HepG2 (cell line): ENCODE measurements around the gene NDUFS2. TPM values are rescaled to one million over a fixed set of nuclear protein-coding genes. Genes with fewer than 3 reads are reported as not detected.

Experiments
- ATAC-seq: fragments of 200-7000 bp; cut with Tn5 transposase; 3 replicates; pipeline ENCODE4 v1.9.1; 2020; ENCODE audit warnings: mild to moderate bottlenecking, moderate library complexity
- BruUV-seq: library from RNA; stranded (reverse); fragments of 400-500 nt; replicated peaks from 2 replicates; lab custom pipeline; 2021; lab: Mats Ljungman, UMichigan
- CTCF ChIA-PET: fragments of 300-600 bp; formaldehyde crosslinking; extraction: SDS; loops from one replicate; lab custom pipeline; 2021; ENCODE audit warnings: low total read pairs, inconsistent platforms, low intra/inter-chr PET ratio; lab: Yijun Ruan, JAX
- POLR2A ChIA-PET: fragments of 350-600 bp; sonication (Branson Sonifier 250); formaldehyde crosslinking; loops from one replicate; lab custom pipeline; 2020; ENCODE audit warnings: antibody characterized with exemption, inconsistent platforms; lab: Yijun Ruan, JAX
- DNase-seq: peaks from one replicate; pipeline ENCODE4 v3.0.0-alpha.2; 2015; ENCODE audit warnings: low spot score
- FAIRE-seq: peaks from 3 replicates; lab custom pipeline; 2011; peaks lifted over from hg19 to GRCh38; lab: Jason Lieb, UNC
- H2AFZ ChIP-seq: one replicate; pipeline ENCODE4 v1.6.1; 2011; ENCODE audit warnings: low read length, inconsistent platforms
- H3K27ac ChIP-seq: fragments of 300-600 bp; 3 replicates; pipeline ENCODE4 v1.8.0; 2011; ENCODE audit warnings: mixed run types, mild to moderate bottlenecking, mixed read lengths, low read length, inconsistent platforms; ENCODE audit not compliant: insufficient read depth; ENCODE audit errors: extremely low read length
- H3K27me3 ChIP-seq, 2 experiments: fragments of 200-600 bp in 1 of 2; 2 replicates in 1 of 2; 3 replicates in 1 of 2; pipeline versions ENCODE4 v1.6.0 to v1.8.0; 2011; ENCODE audit warnings: low read length in 2 of 2, mild to moderate bottlenecking in 2 of 2, moderate library complexity in 2 of 2, inconsistent platforms in 1 of 2; ENCODE audit not compliant: insufficient read depth in 2 of 2, control insufficient read depth in 1 of 2
- H3K36me3 ChIP-seq, 2 experiments: fragments of 200-600 bp in 1 of 2; replicated peaks in 1 of 2; 2 replicates in 1 of 2; 3 replicates in 1 of 2; pipeline versions ENCODE4 v1.5.1 to v1.8.0; 2011; ENCODE audit warnings: low read length in 2 of 2, inconsistent platforms in 1 of 2; ENCODE audit not compliant: insufficient read depth in 2 of 2, control insufficient read depth in 1 of 2
- H3K4me1 ChIP-seq: 2 replicates; pipeline ENCODE4 v1.5.1; 2012; ENCODE audit warnings: low read length, inconsistent platforms; ENCODE audit not compliant: insufficient read depth
- H3K4me2 ChIP-seq: 2 replicates; pipeline ENCODE4 v1.6.0; 2011; ENCODE audit warnings: low read depth, low read length, inconsistent platforms
- H3K4me3 ChIP-seq, 3 experiments: fragments of 200-600 bp in 1 of 3; sonication (generic), shearing (Covaris generic) in 1 of 3; replicated peaks in 1 of 3; 2 replicates each; pipeline ENCODE4 v1.5.1; 2011 to 2016; ENCODE audit warnings: low read length in 3 of 3, inconsistent platforms in 2 of 3, low read depth in 2 of 3, mild to moderate bottlenecking in 2 of 3, control low read depth in 1 of 3, mixed read lengths in 1 of 3; ENCODE audit not compliant: insufficient read depth in 1 of 3
- H3K79me2 ChIP-seq: one replicate; pipeline ENCODE4 v1.6.1; 2011; ENCODE audit warnings: low read length, inconsistent platforms; ENCODE audit not compliant: insufficient read depth
- H3K9ac ChIP-seq: 2 replicates; pipeline ENCODE4 v1.6.0; 2011; ENCODE audit warnings: mild to moderate bottlenecking, low read depth, low read length, inconsistent platforms; ENCODE audit not compliant: insufficient read depth
- H3K9me3 ChIP-seq: 2 replicates; pipeline ENCODE4 v1.5.1; 2012; ENCODE audit warnings: mild to moderate bottlenecking, low read length
- H4K20me1 ChIP-seq: 2 replicates; pipeline ENCODE4 v1.6.0; 2011; ENCODE audit warnings: inconsistent platforms, mild to moderate bottlenecking, low read length, moderate library complexity; ENCODE audit not compliant: insufficient read depth
- ATAD3A ChIP-seq: sonication (generic); formaldehyde crosslinking; IDR thresholded peaks from 2 replicates; pipeline ENCODE4 v1.4.0; 2020; ENCODE audit warnings: missing genetic modification reagents
- BORCS8-MEF2B ChIP-seq: sonication (generic); formaldehyde crosslinking; IDR thresholded peaks from 2 replicates; pipeline ENCODE4 v1.8.0; 2022; ENCODE audit warnings: mild to moderate bottlenecking, missing genetic modification reagents
- EZH2 ChIP-seq: conservative IDR thresholded peaks from 2 replicates; pipeline ENCODE4 v1.6.1; 2012; ENCODE audit warnings: mild to moderate bottlenecking, low read depth, low read length, moderate library complexity
- FOSL2 ChIP-seq: sonication (generic); formaldehyde crosslinking; IDR thresholded peaks from 2 replicates; pipeline ENCODE4 v1.4.0; 2020; ENCODE audit warnings: missing genetic modification reagents
- FOXA3 ChIP-seq: IDR thresholded peaks from 2 replicates; pipeline ENCODE4 v1.6.1; 2016; ENCODE audit warnings: missing genetic modification reagents, missing compliant biosample characterization
- HNF4A ChIP-seq: sonication (generic); formaldehyde crosslinking; IDR thresholded peaks from 2 replicates; pipeline ENCODE4 v1.4.0; 2020; ENCODE audit warnings: missing genetic modification reagents
- HOXA5 ChIP-seq: sonication (generic); formaldehyde crosslinking; IDR thresholded peaks from 2 replicates; pipeline ENCODE4 v1.4.0; 2020; ENCODE audit warnings: missing genetic modification reagents
- KLF6 ChIP-seq: IDR thresholded peaks from 2 replicates; pipeline ENCODE4 v1.8.0; 2016; ENCODE audit warnings: missing biosample characterization, missing genetic modification reagents
- MED13 ChIP-seq: sonication (generic); formaldehyde crosslinking; IDR thresholded peaks from 2 replicates; pipeline ENCODE4 v1.5.0; 2020; ENCODE audit warnings: missing genetic modification reagents
- MEF2D ChIP-seq: sonication (generic); formaldehyde crosslinking; IDR thresholded peaks from 2 replicates; pipeline ENCODE4 v1.5.1; 2020; ENCODE audit warnings: mild to moderate bottlenecking, missing genetic modification reagents
- MYNN ChIP-seq: sonication (generic); formaldehyde crosslinking; IDR thresholded peaks from 2 replicates; pipeline ENCODE4 v1.4.0; 2020; ENCODE audit warnings: mild to moderate bottlenecking, low read depth, missing genetic modification reagents
- NFATC3 ChIP-seq: sonication (generic); formaldehyde crosslinking; IDR thresholded peaks from 2 replicates; pipeline ENCODE4 v1.5.1; 2020; ENCODE audit warnings: mild to moderate bottlenecking, missing genetic modification reagents
- NONO ChIP-seq, 2 experiments: fragments of 450-650 bp in 1 of 2; sonication (generic) in 1 of 2; formaldehyde crosslinking in 1 of 2; IDR thresholded peaks in 1 of 2; conservative IDR thresholded peaks in 1 of 2; 2 replicates each; pipeline versions ENCODE4 v1.6.1 to v1.8.0; 2017 to 2022; ENCODE audit warnings: mild to moderate bottlenecking in 1 of 2, missing genetic modification reagents in 1 of 2, moderate library complexity in 1 of 2
- ONECUT2 ChIP-seq: sonication (generic); formaldehyde crosslinking; IDR thresholded peaks from 2 replicates; pipeline ENCODE4 v1.4.0; 2020; ENCODE audit warnings: missing genetic modification reagents
- TP53 ChIP-seq: sonication (generic); formaldehyde crosslinking; conservative IDR thresholded peaks from 2 replicates; pipeline ENCODE4 v1.4.0; 2020; ENCODE audit warnings: missing genetic modification reagents
- ZBTB38 ChIP-seq: sonication (generic); formaldehyde crosslinking; IDR thresholded peaks from 2 replicates; pipeline ENCODE4 v1.5.1; 2020; ENCODE audit warnings: mild to moderate bottlenecking, missing genetic modification reagents
- ZNF570 ChIP-seq: sonication (generic); formaldehyde crosslinking; IDR thresholded peaks from 2 replicates; pipeline ENCODE4 v1.4.0; 2020; ENCODE audit warnings: mild to moderate bottlenecking, missing genetic modification reagents, borderline replicate concordance
- ZNF773 ChIP-seq: sonication (generic); formaldehyde crosslinking; IDR thresholded peaks from 2 replicates; pipeline ENCODE4 v1.4.0; 2020; ENCODE audit warnings: missing genetic modification reagents, borderline replicate concordance
- ZNF850 ChIP-seq: sonication (generic); formaldehyde crosslinking; conservative IDR thresholded peaks from 2 replicates; pipeline ENCODE4 v1.9.0; 2021; ENCODE audit warnings: mild to moderate bottlenecking, missing genetic modification reagents
- WGBS: methylation state at CpG from one replicate; pipeline ENCODE4 v1.1.6; 2017; ENCODE audit warnings: low lambda C conversion rate; 5-methylcytosine and 5-hydroxymethylcytosine counted together
- in situ Hi-C: cut with HindIII; loops from 2 replicates; pipeline ENCODE4 v1.10.0; 2017; ENCODE audit warnings: low pct_unique_long_range_greater_than_20kb; ENCODE audit not compliant: extremely low pct_ligation_motif_present
- intact Hi-C: fragments of 100-400 bp; cut with micrococcal nuclease; formaldehyde crosslinking; loops from one replicate; pipeline ENCODE4 v1.10.0; 2022; ENCODE audit not compliant: unreplicated experiment
- polyA plus RNA-seq, 8 experiments: library from polyadenylated mRNA; depleted of rRNA in 3 of 8; stranded (reverse) in 7 of 8; unstranded in 1 of 8; fragments of >200 nt; fragmentation: Illumina TruSeq in 4 of 8; extraction: Trizol in 4 of 8; gene quantifications; 2 replicates each; pipeline versions ENCODE4 v1.2.1 to v1.2.3, GENCODE V29; 2011 to 2016; ENCODE audit warnings: low read depth in 4 of 8, missing spikeins in 1 of 8, mixed read lengths in 1 of 8; ENCODE audit not compliant: insufficient read depth in 1 of 8
- total RNA-seq, 5 experiments: library from RNA; depleted of rRNA; stranded (reverse); fragments of >200 nt; fragmentation: Illumina TruSeq; extraction: Trizol; gene quantifications; 2 replicates each; pipeline ENCODE4 v1.2.3, GENCODE V29; 2016; ENCODE audit warnings: low read depth in 1 of 5
- TF ChIP-seq, protein P1 (sequence below): sonication (generic); formaldehyde crosslinking; IDR thresholded peaks from 2 replicates; pipeline ENCODE4 v1.9.0; 2022; ENCODE audit warnings: low read depth, missing genetic modification reagents

NDUFS2 gene
- total and polyA plus RNA-seq, 2 of the 13 experiments (the other 11 are each of a cell fraction or from before 2014, with no cell fraction given): 89.9 to 118 TPM

DNA sequence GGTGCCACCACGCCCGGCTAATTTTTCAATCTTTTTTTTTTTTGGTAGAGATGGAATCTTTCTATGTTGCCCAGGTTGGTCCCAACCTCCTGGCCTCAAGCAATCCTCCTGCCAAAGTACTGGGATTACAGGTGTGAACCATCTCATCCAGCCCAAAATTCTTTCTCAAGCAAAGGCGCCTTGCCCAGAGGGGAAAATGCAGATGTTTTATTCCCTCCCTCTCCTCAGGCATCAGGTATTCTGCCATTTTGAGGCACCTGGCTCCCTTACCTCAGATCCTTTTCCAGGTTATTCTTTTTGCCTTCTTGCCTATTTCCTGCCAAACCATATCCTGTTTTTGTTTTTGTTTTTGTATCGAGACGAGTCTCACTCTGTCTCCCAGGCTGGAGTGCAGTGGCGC, 13.8 kb upstream of the NDUFS2 start:
- H3K4me3 ChIP-seq: no peak overlapping the region
- WGBS: 74% methylated on average over 6 of the region's 6 CpGs
- ChIA-PET CTCF (no interaction called here), POLR2A (no interaction called here)
- peaks cover 19% of the 10 kb centered on the region for H3K4me1 ChIP-seq
- no peaks in the 10 kb centered on the region for H4K20me1 ChIP-seq
- H3K9me3 ChIP-seq: no peaks in the 10 kb centered on the region
- no peak for ATAC-seq
- BruUV-seq: no TSS peak
- in situ Hi-C loops (no loop called here), intact Hi-C loops (no loop called here)
- TF ChIP-seq ZNF850 (no peak), HOXA5 (no peak), ZBTB38 (CRISPR knock-in tag) (no peak)
- no peaks in the 10 kb centered on the region; a peak in 1 of 5 replicates for H3K36me3 ChIP-seq
- no peaks in the 10 kb centered on the region for H3K79me2 ChIP-seq
- H3K9ac ChIP-seq: no peak overlapping the region
- H2AFZ ChIP-seq: no peak overlapping the region
- no peaks in the 10 kb centered on the region for H3K27me3 ChIP-seq
- FAIRE-seq: no peak
- no peak for DNase-seq
- no peak overlapping the region for H3K4me2 ChIP-seq
- no peak overlapping the region for H3K27ac ChIP-seq

DNA sequence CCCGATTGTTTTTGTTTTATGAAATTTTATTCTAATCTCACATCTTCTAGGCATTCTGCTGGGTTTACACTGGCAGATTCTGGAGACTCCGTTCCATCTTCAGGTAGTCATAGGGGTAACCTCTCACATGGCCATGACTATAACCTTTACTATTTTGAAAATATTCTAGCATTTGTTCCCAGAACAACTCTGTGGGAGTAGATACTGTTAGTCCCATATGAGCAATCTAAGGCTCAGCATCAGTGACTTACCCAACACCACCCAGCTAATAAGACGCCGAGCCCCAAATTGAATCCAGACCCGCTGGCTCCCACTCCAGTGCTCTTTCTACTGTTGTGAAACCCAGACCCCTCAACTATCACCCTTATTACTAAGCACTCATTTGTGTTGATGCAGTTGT, 13.1 kb upstream of the NDUFS2 start:
- no peak overlapping the region for H3K27ac ChIP-seq
- no peaks in the 10 kb centered on the region; a peak in 1 of 5 replicates for H3K36me3 ChIP-seq
- H3K4me1 ChIP-seq: peaks cover 26% of the 10 kb centered on the region
- DNase-seq (no peak), FAIRE-seq (no peak), ATAC-seq (no peak)
- intact Hi-C loops: no loop called here
- no peaks in the 10 kb centered on the region for H3K79me2 ChIP-seq
- no TSS peak for BruUV-seq
- H3K9ac ChIP-seq: no peak overlapping the region
- no peak overlapping the region for H3K4me2 ChIP-seq
- ChIA-PET CTCF (no interaction called here), POLR2A (no interaction called here)
- H3K4me3 ChIP-seq: no peak overlapping the region
- H2AFZ ChIP-seq: no peak overlapping the region
- H4K20me1 ChIP-seq: no peaks in the 10 kb centered on the region
- H3K9me3 ChIP-seq: no peaks in the 10 kb centered on the region
- 62% methylated on average over 5 of the region's 5 CpGs for WGBS
- TF ChIP-seq EZH2 (no peak), MYNN (no peak), TP53 (CRISPR knock-in tag) (no peak), FOXA3 (CRISPR knock-in tag) (no peak), ZNF570 (no peak), ONECUT2 (CRISPR knock-in tag) (no peak), FOSL2 (CRISPR knock-in tag) (no peak), BORCS8-MEF2B (CRISPR knock-in tag) (no peak), NFATC3 (CRISPR knock-in tag) (no peak), HNF4A (CRISPR knock-in tag) (no peak), NONO (IDR thresholded peaks at IDR 0.05) (no peak), NONO (CRISPR knock-in tag; conservative IDR thresholded peaks at IDR 0.05) (no peak), MED13 (CRISPR knock-in tag) (no peak), MEF2D (no peak), ZNF773 (CRISPR knock-in tag) (no peak), ATAD3A (CRISPR knock-in tag) (no peak), KLF6 (CRISPR knock-in tag) (no peak)
- TF ChIP-seq, protein P1, sequence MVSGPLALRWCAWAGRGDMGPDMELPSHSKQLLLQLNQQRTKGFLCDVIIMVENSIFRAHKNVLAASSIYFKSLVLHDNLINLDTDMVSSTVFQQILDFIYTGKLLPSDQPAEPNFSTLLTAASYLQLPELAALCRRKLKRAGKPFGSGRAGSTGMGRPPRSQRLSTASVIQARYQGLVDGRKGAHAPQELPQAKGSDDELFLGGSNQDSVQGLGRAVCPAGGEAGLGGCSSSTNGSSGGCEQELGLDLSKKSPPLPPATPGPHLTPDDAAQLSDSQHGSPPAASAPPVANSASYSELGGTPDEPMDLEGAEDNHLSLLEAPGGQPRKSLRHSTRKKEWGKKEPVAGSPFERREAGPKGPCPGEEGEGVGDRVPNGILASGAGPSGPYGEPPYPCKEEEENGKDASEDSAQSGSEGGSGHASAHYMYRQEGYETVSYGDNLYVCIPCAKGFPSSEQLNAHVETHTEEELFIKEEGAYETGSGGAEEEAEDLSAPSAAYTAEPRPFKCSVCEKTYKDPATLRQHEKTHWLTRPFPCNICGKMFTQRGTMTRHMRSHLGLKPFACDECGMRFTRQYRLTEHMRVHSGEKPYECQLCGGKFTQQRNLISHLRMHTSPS: no peak
- no peaks in the 10 kb centered on the region for H3K27me3 ChIP-seq
- in situ Hi-C loops: no loop called here
